ENCODE results near the gene TRAF2. TPM values are rescaled to one million over a fixed set of nuclear protein-coding genes. Genes with fewer than 3 reads are reported as not detected.

Gene TRAF2
- polyA plus RNA-seq, 2 donors = 11.0 to 16.6 TPM

DNA sequence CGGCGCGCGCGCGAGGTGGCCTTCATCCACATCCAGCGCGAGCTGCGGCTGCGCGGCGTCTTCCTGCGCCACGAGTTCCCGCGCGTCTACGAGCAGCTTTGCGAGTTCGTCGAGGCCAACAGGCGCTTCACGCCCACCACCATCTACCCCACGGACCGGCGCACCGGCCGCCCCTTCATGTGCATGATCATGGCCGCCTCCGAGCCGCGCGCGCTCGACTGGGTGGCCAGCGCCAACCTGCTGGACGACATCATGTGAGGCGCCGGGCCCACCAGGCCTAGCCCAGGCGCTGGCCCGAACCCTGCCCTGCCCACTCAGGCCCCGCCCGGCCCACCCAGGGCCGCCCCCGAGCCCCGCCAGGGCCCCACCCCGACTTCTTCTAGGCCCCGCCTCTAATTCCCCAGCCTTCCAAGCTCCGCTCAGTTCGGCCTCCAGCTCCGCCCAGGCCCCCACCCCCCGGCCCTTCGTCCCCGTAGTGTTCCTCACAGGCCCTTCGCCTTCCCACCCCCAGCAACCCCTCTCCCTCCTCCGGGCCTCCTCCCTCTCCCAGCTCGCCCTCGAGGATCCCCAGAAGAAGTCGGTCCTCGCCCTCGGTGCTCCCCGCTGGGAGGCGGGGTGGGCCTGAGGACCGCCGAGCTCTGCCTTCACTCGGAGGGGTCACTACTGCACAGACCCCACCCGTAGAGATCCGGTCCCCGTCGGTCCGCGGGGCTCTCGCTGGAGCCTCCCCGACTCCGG lies 39.1 kb upstream of the TRAF2 start:
- Histone ChIP-seq H3K27ac (ENCODE audit: low read depth in 2 of 2, low read length in 1 of 2) (peak overlapping the region; percentile 80 to 84), H3K4me3 (ENCODE audit: low read depth in 1 of 2, low read length in 2 of 2) (peak overlapping the region; percentile 60 to 73), H3K36me3 (ENCODE audit: control insufficient read depth in 2 of 2, insufficient read depth in 2 of 2, low read length in 1 of 2) (peaks cover 0 to 4% of the 10 kb centered on the region in 2 donors), H3K9me3 (ENCODE audit: control insufficient read depth in 2 of 2, insufficient read depth in 1 of 2, low read depth in 1 of 2, low read length in 1 of 2) (peaks cover 0 to 7% of the 10 kb centered on the region in 2 donors), H3K27me3 (ENCODE audit: control insufficient read depth in 1 of 2, insufficient read depth in 2 of 2, low read length in 2 of 2) (no peaks in the 10 kb centered on the region), H3K4me1 (ENCODE audit: control insufficient read depth in 2 of 2, insufficient read depth in 2 of 2, low read length in 1 of 2) (peaks cover 4 to 38% of the 10 kb centered on the region in 2 donors)
- 3 to 7% methylated on average over 48 to 75 of the region's 75 CpGs for WGBS, 2 donors

DNA sequence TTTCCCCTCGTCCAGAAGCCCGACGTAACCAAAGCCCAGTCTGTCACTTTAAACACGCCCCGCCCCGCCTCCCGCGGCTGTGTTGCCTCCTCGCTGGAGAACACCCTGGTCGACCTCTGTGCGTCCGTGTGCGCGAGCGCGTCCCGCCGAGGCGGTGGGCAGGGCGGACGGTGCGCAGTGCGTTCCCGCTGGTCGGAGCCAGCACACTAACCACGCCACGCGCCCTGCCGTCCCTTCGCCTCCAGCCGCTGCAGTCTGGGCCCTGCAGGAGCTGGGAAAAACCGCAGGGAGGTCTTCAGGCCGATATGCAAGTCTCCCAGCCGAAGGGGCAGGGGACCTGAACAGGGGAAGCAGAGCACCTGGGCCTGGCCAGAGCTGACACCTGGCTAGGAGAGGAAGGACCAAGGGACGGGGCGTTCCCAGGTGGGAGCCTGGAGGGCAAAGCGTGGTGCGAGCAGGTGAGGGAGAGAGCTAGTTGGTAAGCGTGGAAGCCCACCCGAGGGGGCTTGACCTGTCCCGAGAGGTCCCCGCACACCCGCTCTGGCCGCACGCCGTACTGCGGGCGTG lies 38.4 kb upstream of the TRAF2 start:
- 0 to 1% methylated on average over 48 of the region's 48 CpGs for WGBS, 2 donors
- Histone ChIP-seq H3K27ac (ENCODE audit: low read depth in 2 of 2, low read length in 1 of 2) (peak overlapping the region; percentile 80 to 84), H3K36me3 (ENCODE audit: control insufficient read depth in 2 of 2, insufficient read depth in 2 of 2, low read length in 1 of 2) (peaks cover 0 to 4% of the 10 kb centered on the region in 2 donors), H3K27me3 (ENCODE audit: control insufficient read depth in 1 of 2, insufficient read depth in 2 of 2, low read length in 2 of 2) (no peaks in the 10 kb centered on the region), H3K9me3 (ENCODE audit: control insufficient read depth in 2 of 2, insufficient read depth in 1 of 2, low read depth in 1 of 2, low read length in 1 of 2) (peaks cover 0 to 7% of the 10 kb centered on the region in 2 donors), H3K4me1 (ENCODE audit: control insufficient read depth in 2 of 2, insufficient read depth in 2 of 2, low read length in 1 of 2) (peaks cover 4 to 35% of the 10 kb centered on the region in 2 donors), H3K4me3 (ENCODE audit: low read depth in 1 of 2, low read length in 2 of 2) (peak overlapping the region; percentile 60 to 73)

DNA sequence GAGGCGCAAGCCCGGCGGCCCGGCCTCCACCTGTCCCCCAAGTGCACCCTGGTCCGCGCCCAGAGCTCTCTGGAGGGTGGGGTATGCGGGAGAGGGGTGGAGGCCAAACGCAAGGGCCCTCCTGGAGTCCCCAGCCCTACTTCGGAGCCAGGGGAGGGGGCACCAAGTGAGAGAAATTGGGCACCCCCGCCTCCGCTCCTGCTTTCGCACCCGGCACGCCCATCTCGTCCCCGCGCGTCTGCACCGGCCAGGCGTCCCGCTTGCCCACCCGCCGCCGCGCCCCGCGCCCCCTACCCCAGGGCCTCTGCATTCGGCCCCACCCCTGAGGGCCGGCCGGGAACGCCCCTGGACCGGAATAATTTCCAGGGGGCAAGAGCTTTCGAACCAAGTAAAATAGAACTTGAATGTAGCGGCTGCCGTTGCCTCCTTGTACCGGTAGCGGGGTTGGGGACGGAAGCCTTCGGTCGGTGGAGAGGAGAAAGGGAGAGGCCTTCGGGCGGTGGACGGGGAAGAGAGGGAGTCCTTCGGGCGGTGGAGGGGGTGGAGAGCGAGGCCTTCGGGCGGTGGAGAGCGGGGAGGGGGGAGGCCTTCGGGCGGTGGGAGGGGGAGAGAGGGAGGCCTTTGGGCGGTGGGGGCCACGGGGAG lies 37.8 kb upstream of the TRAF2 start:
- peaks cover 0 to 7% of the 10 kb centered on the region in 2 donors for H3K9me3 ChIP-seq (ENCODE audit: control insufficient read depth in 2 of 2, insufficient read depth in 1 of 2, low read depth in 1 of 2, low read length in 1 of 2)
- 1% methylated on average over 35 to 51 of the region's 53 CpGs for WGBS, 2 donors
- H3K4me1 ChIP-seq (ENCODE audit: control insufficient read depth in 2 of 2, insufficient read depth in 2 of 2, low read length in 1 of 2) = peaks cover 4 to 31% of the 10 kb centered on the region in 2 donors
- no peaks in the 10 kb centered on the region for H3K27me3 ChIP-seq (ENCODE audit: control insufficient read depth in 1 of 2, insufficient read depth in 2 of 2, low read length in 2 of 2)
- H3K36me3 ChIP-seq (ENCODE audit: control insufficient read depth in 2 of 2, insufficient read depth in 2 of 2, low read length in 1 of 2) = peaks cover 0 to 4% of the 10 kb centered on the region in 2 donors
- peak overlapping the region; percentile 84 to 97 for H3K27ac ChIP-seq (ENCODE audit: low read depth in 2 of 2, low read length in 1 of 2)
- peak overlapping the region; percentile 60 to 73 for H3K4me3 ChIP-seq (ENCODE audit: low read depth in 1 of 2, low read length in 2 of 2)

DNA sequence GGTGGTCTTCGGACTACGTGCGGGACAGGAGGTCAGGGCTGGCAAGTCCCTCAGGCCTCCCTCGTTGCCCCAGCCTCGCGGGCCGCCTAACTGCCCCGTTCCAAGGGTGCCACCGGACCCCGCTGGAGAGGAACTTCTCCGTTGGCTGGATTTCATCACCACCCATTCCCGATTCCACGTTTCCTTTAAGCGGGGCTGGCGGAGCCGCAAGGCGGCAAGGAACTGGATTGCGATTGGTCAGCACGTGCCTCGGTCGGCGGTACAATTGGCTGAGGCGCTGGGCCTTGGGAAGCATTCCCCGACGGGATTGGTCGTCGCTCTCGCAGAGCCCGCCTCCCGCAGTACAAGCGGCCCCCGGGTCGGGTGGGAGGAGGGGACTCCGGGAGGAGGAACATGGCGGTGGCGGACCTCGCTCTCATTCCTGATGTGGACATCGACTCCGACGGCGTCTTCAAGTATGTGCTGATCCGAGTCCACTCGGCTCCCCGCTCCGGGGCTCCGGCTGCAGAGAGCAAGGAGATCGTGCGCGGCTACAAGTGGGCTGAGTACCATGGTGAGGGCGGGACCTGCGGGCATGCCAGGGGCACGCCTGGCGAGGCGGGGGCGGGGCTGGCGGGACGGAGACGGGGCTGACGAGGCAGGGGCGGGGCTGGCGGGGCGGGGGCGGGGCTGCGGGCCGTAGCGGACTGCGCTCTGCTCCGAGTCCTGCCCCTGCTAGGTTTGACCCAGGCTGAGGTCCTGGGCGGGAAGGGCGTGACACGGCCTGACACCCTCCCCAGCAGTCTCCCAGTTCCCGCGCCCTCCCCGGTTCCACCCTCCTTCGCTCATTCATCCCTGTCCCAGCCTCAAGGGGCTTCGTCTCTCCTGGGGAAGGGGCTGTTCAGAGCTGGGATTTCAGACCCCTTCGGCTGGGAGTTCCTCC lies 37.0 kb upstream of the TRAF2 start, which contains the start of gene PHPT1:
TSS of gene PHPT1 (plus strand) at position 372 of the 922 bp plus-strand sequence. CDS start at position 394, 22 bp downstream.
- Histone ChIP-seq H3K9me3 (ENCODE audit: control insufficient read depth in 2 of 2, insufficient read depth in 1 of 2, low read depth in 1 of 2, low read length in 1 of 2) (peaks cover 0 to 7% of the 10 kb centered on the region in 2 donors), H3K36me3 (ENCODE audit: control insufficient read depth in 2 of 2, insufficient read depth in 2 of 2, low read length in 1 of 2) (peaks cover 0 to 4% of the 10 kb centered on the region in 2 donors), H3K27me3 (ENCODE audit: control insufficient read depth in 1 of 2, insufficient read depth in 2 of 2, low read length in 2 of 2) (no peaks in the 10 kb centered on the region), H3K27ac (ENCODE audit: low read depth in 2 of 2, low read length in 1 of 2) (peak within 1 kb of the TSS; percentile 96 to 97), H3K4me1 (ENCODE audit: control insufficient read depth in 2 of 2, insufficient read depth in 2 of 2, low read length in 1 of 2) (peaks cover 4 to 35% of the 10 kb centered on the region in 2 donors), H3K4me3 (ENCODE audit: low read depth in 1 of 2, low read length in 2 of 2) (peak within 1 kb of the TSS; percentile 60 to 73)
- WGBS, 2 donors = 1% methylated on average over 39 to 77 of the region's 77 CpGs

DNA sequence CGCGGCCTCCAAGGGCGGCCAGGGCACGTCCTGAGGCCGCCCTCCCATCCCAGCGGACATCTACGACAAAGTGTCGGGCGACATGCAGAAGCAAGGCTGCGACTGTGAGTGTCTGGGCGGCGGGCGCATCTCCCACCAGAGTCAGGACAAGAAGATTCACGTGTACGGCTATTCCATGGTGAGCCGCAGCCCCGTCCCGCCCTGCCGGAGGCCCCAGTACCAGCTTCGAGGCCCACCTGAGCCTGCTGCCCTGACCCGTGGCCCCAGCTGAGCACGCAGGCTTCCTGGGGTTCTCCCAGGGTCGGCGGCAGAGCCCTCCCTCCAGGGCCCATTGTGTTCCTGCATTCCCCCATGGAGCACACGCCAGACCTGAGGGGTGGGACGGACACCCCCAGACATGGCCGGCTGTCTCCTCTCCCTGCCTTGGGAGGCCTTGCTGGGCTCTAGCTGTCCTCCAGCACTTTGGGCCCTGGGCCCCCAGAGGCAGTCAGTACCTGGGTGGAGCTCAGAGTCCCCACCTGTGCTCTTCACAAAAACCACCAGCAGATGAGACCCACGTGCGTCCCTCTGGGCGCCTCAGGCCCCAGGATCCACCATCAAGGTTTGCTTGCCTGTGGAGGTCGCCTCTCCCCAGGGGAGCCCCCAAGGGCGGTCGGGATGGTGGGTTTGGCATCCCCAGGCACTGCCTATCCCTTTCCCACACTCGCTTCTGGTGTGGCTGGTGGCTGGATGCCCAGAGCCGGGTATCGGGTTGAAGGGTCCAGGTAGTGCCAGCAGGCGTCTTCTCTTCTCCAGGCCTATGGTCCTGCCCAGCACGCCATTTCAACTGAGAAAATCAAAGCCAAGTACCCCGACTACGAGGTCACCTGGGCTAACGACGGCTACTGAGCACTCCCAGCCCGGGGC lies 36.1 kb upstream of the TRAF2 start:
- Histone ChIP-seq H3K4me1 (ENCODE audit: control insufficient read depth in 2 of 2, insufficient read depth in 2 of 2, low read length in 1 of 2) (peaks cover 4 to 36% of the 10 kb centered on the region in 2 donors), H3K27me3 (ENCODE audit: control insufficient read depth in 1 of 2, insufficient read depth in 2 of 2, low read length in 2 of 2) (no peaks in the 10 kb centered on the region), H3K27ac (ENCODE audit: low read depth in 2 of 2, low read length in 1 of 2) (peak overlapping the region; percentile 45 to 50), H3K36me3 (ENCODE audit: control insufficient read depth in 2 of 2, insufficient read depth in 2 of 2, low read length in 1 of 2) (peaks cover 0 to 4% of the 10 kb centered on the region in 2 donors), H3K9me3 (ENCODE audit: control insufficient read depth in 2 of 2, insufficient read depth in 1 of 2, low read depth in 1 of 2, low read length in 1 of 2) (peaks cover 0 to 6% of the 10 kb centered on the region in 2 donors), H3K4me3 (ENCODE audit: low read depth in 1 of 2, low read length in 2 of 2) (peak overlapping the region; percentile 40 to 60)
- WGBS, 2 donors = 42 to 46% methylated on average over 41 to 43 of the region's 43 CpGs

DNA sequence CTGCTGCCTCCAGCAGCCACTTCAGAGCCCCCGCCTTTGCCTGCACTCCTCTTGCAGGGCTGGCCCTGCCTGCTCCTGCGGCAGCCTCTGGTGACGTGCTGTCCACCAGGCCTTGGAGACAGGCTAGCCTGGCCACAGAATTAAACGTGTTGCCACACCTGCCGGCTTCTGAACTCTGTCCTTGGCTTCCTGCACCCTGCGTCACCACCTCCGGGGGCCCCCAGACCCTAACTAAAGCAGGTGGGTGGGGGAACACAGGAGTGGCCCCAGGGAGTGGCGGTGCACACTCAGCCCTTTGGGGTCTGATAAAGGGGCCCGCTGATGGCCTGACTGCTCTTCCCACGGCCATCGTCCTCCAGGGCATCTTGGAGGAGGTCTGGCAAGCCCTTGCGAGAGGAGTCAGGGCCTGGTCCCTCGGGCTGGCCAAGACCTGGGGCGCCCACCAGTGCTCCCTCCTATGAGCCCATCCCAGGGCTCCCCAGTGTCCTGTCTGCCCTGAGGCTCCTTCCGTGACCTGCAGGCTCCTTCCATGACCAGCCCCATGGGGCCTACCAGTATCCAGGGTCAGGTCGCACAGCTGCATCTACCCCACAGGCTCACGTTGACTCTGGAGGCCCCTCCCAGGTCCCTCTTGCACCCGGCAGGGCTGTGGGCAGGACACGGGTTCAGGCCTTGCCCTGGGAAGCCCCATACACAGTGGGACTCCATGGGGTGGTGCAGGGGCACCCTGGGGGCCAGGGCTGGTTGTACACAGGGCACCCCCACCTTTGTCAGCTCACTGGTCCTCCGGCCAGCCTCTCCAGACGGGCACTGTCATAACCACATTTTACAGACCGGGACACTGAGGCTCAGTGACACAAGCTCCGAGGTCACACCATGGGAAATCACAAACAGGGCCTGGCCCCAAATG lies 35.2 kb upstream of the TRAF2 start:
- H3K9me3 ChIP-seq (ENCODE audit: control insufficient read depth in 2 of 2, insufficient read depth in 1 of 2, low read depth in 1 of 2, low read length in 1 of 2) = peaks cover 0 to 4% of the 10 kb centered on the region in 2 donors
- no peak overlapping the region for H3K4me3 ChIP-seq (ENCODE audit: low read depth in 1 of 2, low read length in 2 of 2)
- no peaks in the 10 kb centered on the region for H3K27me3 ChIP-seq (ENCODE audit: control insufficient read depth in 1 of 2, insufficient read depth in 2 of 2, low read length in 2 of 2)
- H3K36me3 ChIP-seq (ENCODE audit: control insufficient read depth in 2 of 2, insufficient read depth in 2 of 2, low read length in 1 of 2) = peaks cover 0 to 4% of the 10 kb centered on the region in 2 donors
- WGBS, 2 donors = 81 to 82% methylated on average over 22 to 23 of the region's 23 CpGs
- no peak overlapping the region for H3K27ac ChIP-seq (ENCODE audit: low read depth in 2 of 2, low read length in 1 of 2)
- H3K4me1 ChIP-seq (ENCODE audit: control insufficient read depth in 2 of 2, insufficient read depth in 2 of 2, low read length in 1 of 2) = peaks cover 4 to 30% of the 10 kb centered on the region in 2 donors

DNA sequence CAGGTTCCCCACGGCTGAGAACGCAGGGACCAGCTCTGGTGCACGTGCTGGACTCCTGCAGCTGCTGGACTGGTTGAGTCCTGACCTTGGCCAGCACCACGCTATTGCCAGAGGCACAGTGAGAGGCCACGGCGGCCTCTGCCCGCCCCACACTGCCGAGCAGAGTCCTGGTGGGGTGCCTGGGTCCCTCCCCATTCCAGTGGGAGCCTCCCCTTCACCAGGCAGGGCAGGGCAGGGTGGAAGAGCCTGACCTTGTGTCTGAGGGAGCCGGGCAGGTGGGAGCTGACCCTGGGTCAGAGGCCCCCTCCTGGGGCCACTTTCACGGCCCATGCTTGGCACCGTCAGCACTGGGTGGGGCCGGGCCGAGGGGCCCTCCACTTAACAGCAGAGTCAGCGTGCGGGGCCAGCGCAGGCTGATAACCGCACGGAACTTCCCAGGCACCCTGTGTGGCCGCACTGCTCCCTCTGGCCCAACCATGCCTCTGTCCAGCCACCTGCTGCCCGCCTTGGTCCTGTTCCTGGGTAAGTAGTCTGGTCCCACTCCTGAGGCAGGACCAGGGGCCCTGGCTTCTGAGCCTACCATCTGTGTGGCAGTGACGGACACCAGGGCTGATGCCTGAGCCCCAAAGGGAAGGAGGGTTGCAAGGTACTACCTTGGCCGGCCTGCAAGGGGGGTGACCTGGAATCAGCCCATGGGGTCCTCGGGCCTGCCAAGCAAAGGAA lies 34.2 kb upstream of the TRAF2 start, which contains the start of gene MAMDC4:
TSS of gene MAMDC4 (plus strand) at position 406 of the 723 bp plus-strand sequence. CDS start at position 477, 71 bp downstream.
- WGBS, 2 donors = 63 to 76% methylated on average over 23 of the region's 23 CpGs
- H3K4me1 ChIP-seq (ENCODE audit: control insufficient read depth in 2 of 2, insufficient read depth in 2 of 2, low read length in 1 of 2) = peaks cover 4 to 22% of the 10 kb centered on the region in 2 donors
- no peak within 1 kb of the TSS for H3K27ac ChIP-seq (ENCODE audit: low read depth in 2 of 2, low read length in 1 of 2)
- no peaks in the 10 kb centered on the region for H3K9me3 ChIP-seq (ENCODE audit: control insufficient read depth in 2 of 2, insufficient read depth in 1 of 2, low read depth in 1 of 2, low read length in 1 of 2)
- no peak within 1 kb of the TSS for H3K4me3 ChIP-seq (ENCODE audit: low read depth in 1 of 2, low read length in 2 of 2)
- peaks cover 0 to 7% of the 10 kb centered on the region in 2 donors for H3K36me3 ChIP-seq (ENCODE audit: control insufficient read depth in 2 of 2, insufficient read depth in 2 of 2, low read length in 1 of 2)
- no peaks in the 10 kb centered on the region for H3K27me3 ChIP-seq (ENCODE audit: control insufficient read depth in 1 of 2, insufficient read depth in 2 of 2, low read length in 2 of 2)

All from esophagus (tissue), 2 donors.